SK-N-SH (cell line): Measurements from ENCODE around the gene IMMT. TPM values are rescaled to one million over a fixed set of nuclear protein-coding genes. Genes with fewer than 3 reads are reported as not detected.

Experiments
- CTCF ChIA-PET: fragments of 300-600, 350-600 bp; formaldehyde crosslinking; extraction: SDS; loops from one replicate; lab custom pipeline; 2021; lab: Yijun Ruan, JAX
- POLR2A ChIA-PET: fragments of 350-600 bp; sonication (Branson Sonifier 250); formaldehyde crosslinking; extraction: SDS; loops from one replicate; lab custom pipeline; 2020; ENCODE audit warnings: antibody characterized with exemption, inconsistent platforms; lab: Yijun Ruan, JAX
- DNase-seq: peaks from one replicate; pipeline ENCODE4 v3.0.0; 2012
- H2AFZ ChIP-seq: fragments of 200-600 bp; sonication (generic); 2 replicates; pipeline ENCODE4 v1.8.1; 2016; ENCODE audit warnings: antibody characterized with exemption, mild to moderate bottlenecking, low read depth
- H3F3A ChIP-seq: fragments of 200-600 bp; sonication (generic); replicated peaks from 2 replicates; pipeline ENCODE3; 2016; ENCODE audit warnings: antibody characterized with exemption, mild to moderate bottlenecking; ENCODE audit not compliant: insufficient read depth
- H3K27ac ChIP-seq, 2 experiments: fragments of 200-500 bp in 1 of 2; fragments of 200-600 bp in 1 of 2; sonication (Bioruptor generic) in 1 of 2; sonication (generic), shearing (Covaris generic) in 1 of 2; 2 replicates each; pipeline versions ENCODE4 v1.5.1 to v1.6.1; 2014 to 2016; ENCODE audit warnings: low read depth in 2 of 2, inconsistent platforms in 1 of 2, low read length in 1 of 2, mild to moderate bottlenecking in 1 of 2, mixed read lengths in 1 of 2
- H3K27me3 ChIP-seq: fragments of 200-600 bp; sonication (generic), shearing (Covaris generic); 2 replicates; pipeline ENCODE4 v1.6.1; 2016; ENCODE audit warnings: mixed run types; ENCODE audit not compliant: insufficient read depth
- H3K36me3 ChIP-seq, 2 experiments: fragments of 200-500 bp in 1 of 2; fragments of 200-600 bp in 1 of 2; sonication (Bioruptor generic) in 1 of 2; sonication (generic) in 1 of 2; replicated peaks in 1 of 2; 2 replicates each; pipeline versions ENCODE3 to v1.5.1; 2014 to 2016; ENCODE audit warnings: low read length in 1 of 2, mild to moderate bottlenecking in 1 of 2; ENCODE audit not compliant: insufficient read depth in 2 of 2, control insufficient read depth in 1 of 2
- H3K4me1 ChIP-seq, 2 experiments: fragments of 200-500 bp in 1 of 2; fragments of 200-600 bp in 1 of 2; sonication (Bioruptor generic) in 1 of 2; sonication (generic), shearing (Covaris generic) in 1 of 2; 2 replicates each; pipeline versions ENCODE4 v1.5.1 to v1.6.1; 2014 to 2016; ENCODE audit warnings: low read depth in 1 of 2, low read length in 1 of 2, mixed run types in 1 of 2; ENCODE audit not compliant: insufficient read depth in 2 of 2, control insufficient read depth in 1 of 2
- H3K4me2 ChIP-seq: fragments of 200-600 bp; sonication (generic), shearing (Covaris generic); 2 replicates; pipeline ENCODE4 v1.6.1; 2017; ENCODE audit warnings: mixed run types
- H3K4me3 ChIP-seq, 2 experiments: fragments of 200-500 bp in 1 of 2; fragments of 200-600 bp in 1 of 2; sonication (Bioruptor generic) in 1 of 2; sonication (generic), shearing (Covaris generic) in 1 of 2; 2 replicates each; pipeline versions ENCODE4 v1.5.1 to v1.8.1; 2014 to 2016; ENCODE audit warnings: low read depth in 2 of 2, inconsistent platforms in 1 of 2, low read length in 1 of 2, mild to moderate bottlenecking in 1 of 2, mixed read lengths in 1 of 2, moderate library complexity in 1 of 2
- H3K79me2 ChIP-seq: fragments of 200-600 bp; sonication (generic); 2 replicates; pipeline ENCODE4 v1.8.1; 2017; ENCODE audit warnings: mild to moderate bottlenecking; ENCODE audit not compliant: insufficient read depth
- H3K9ac ChIP-seq: fragments of 200-600 bp; sonication (generic); 2 replicates; pipeline ENCODE4 v1.6.1; 2017; ENCODE audit warnings: mixed run types
- H3K9me2 ChIP-seq: fragments of 200-600 bp; sonication (generic); 2 replicates; pipeline ENCODE4 v1.6.1; 2017; ENCODE audit warnings: mixed run types
- H3K9me3 ChIP-seq: fragments of 200-600 bp; sonication (generic); 2 replicates; pipeline ENCODE4 v1.6.1; 2017; ENCODE audit warnings: mixed run types, mild to moderate bottlenecking, moderate library complexity
- H4K20me1 ChIP-seq: fragments of 200-600 bp; sonication (generic); 2 replicates; pipeline ENCODE4 v1.6.1; 2017; ENCODE audit warnings: mild to moderate bottlenecking, mixed run types; ENCODE audit not compliant: insufficient read depth
- CHD2 ChIP-seq: fragments of 150-350 bp; IDR thresholded peaks from 2 replicates; pipeline ENCODE4 v1.6.1; 2018; ENCODE audit warnings: low read length; ENCODE audit not compliant: partially characterized antibody
- NFIC ChIP-seq: IDR thresholded peaks from 2 replicates; pipeline ENCODE4 v1.4.0; 2012; ENCODE audit warnings: borderline replicate concordance
- RCOR1 ChIP-seq: fragments of 150-350 bp; IDR thresholded peaks from 2 replicates; pipeline ENCODE4 v1.6.1; 2017; ENCODE audit warnings: antibody characterized with exemption, low read length
- RFX5 ChIP-seq: IDR thresholded peaks from 2 replicates; pipeline ENCODE4 v1.6.1; 2012; ENCODE audit warnings: mild to moderate bottlenecking, improper control_type of control experiment, low read length
- RXRA ChIP-seq: IDR thresholded peaks from 2 replicates; pipeline ENCODE4 v1.4.0; 2012; ENCODE audit warnings: low read depth, mild to moderate bottlenecking, borderline replicate concordance
- SIN3A ChIP-seq: IDR thresholded peaks from 2 replicates; pipeline ENCODE4 v1.6.1; 2012; ENCODE audit warnings: low read depth, mild to moderate bottlenecking, low read length, moderate library complexity, borderline replicate concordance
- SMC3 ChIP-seq: IDR thresholded peaks from 2 replicates; pipeline ENCODE4 v1.6.1; 2012; ENCODE audit warnings: low read depth, low read length, improper control_type of control experiment
- TAF1 ChIP-seq: IDR thresholded peaks from 2 replicates; pipeline ENCODE4 v1.6.1; 2012; ENCODE audit warnings: low read depth, mild to moderate bottlenecking, low read length, moderate library complexity, borderline replicate concordance
- TCF12 ChIP-seq: IDR thresholded peaks from 2 replicates; pipeline ENCODE4 v1.4.0; 2012
- TEAD4 ChIP-seq: IDR thresholded peaks from 2 replicates; pipeline ENCODE4 v1.4.0; 2012; ENCODE audit warnings: mild to moderate bottlenecking, borderline replicate concordance; ENCODE audit not compliant: insufficient read depth
- YY1 ChIP-seq: IDR thresholded peaks from 2 replicates; pipeline ENCODE4 v1.4.0; 2012; ENCODE audit warnings: low read depth, mild to moderate bottlenecking
- WGBS: methylation state at CpG from one replicate; pipeline ENCODE4 v1.1.6; 2017; ENCODE audit warnings: low lambda C conversion rate; 5-methylcytosine and 5-hydroxymethylcytosine counted together
- polyA plus RNA-seq, 3 experiments: library from polyadenylated mRNA; depleted of rRNA; stranded (reverse); fragments of >200 nt; gene quantifications; 2 replicates each; pipeline ENCODE4 v1.2.3, GENCODE V29; 2012
- TF ChIP-seq, protein P1 (sequence below): fragments of 150-350 bp; IDR thresholded peaks from 2 replicates; pipeline ENCODE4 v1.6.1; 2016; ENCODE audit warnings: mild to moderate bottlenecking, low read depth, low read length
- TF ChIP-seq, protein P2 (sequence below): IDR thresholded peaks from 2 replicates; pipeline ENCODE4 v1.6.1; 2012; ENCODE audit warnings: mild to moderate bottlenecking, low read depth, low read length, moderate library complexity
- TF ChIP-seq, protein P3 (sequence below): fragments of 150-350 bp; IDR thresholded peaks from 2 replicates; pipeline ENCODE4 v1.6.1; 2017; ENCODE audit warnings: antibody characterized with exemption, low read length, low read depth, borderline replicate concordance
- TF ChIP-seq, protein P4 (sequence below): IDR thresholded peaks from 2 replicates; pipeline ENCODE4; 2012
- TF ChIP-seq, protein P5 (sequence below): IDR thresholded peaks from 2 replicates; pipeline ENCODE4 v1.4.0; 2012; ENCODE audit warnings: low read depth, borderline replicate concordance

The IMMT gene
- polyA plus RNA-seq, 1 of the 3 experiments (the other 2 are of a cell fraction), result 36.3 TPM

DNA sequence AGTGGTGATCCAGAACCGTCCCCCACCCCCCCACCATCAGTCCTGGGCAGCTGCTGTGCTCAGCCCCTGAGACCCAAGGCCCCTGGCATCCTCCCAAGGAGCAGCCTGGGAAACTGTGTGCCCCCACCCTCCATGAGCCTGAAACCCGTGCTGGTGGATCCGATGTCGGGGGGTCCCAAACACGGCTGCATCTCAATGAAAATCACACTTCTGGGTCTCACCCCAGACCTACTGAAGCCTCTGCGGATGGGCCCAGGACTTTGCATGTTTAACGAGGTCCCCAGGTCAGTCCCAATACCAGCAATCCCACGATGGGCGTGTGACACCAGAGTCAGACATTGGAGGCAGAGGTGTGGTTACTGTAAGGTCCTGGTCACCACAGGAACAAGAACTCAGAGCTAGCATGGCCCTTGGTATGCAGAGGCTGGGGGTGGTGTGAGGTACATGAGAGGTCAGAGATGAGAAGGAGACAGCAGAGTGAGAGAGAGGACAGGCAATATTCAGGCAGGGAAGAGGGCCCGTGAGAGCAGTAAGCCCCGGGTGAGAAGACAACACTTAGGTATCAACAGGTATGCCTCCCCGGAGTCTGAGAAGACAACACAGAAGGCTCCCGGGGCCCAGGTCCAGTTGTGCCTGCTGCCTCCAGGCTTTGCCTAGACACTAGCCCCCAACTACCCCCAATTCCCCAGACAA is 36.6 kb upstream of the IMMT start:
- Histone ChIP-seq H3K4me3 (no peak overlapping the region), H3K79me2 (no peaks in the 10 kb centered on the region), H2AFZ (no peak overlapping the region), H3K9me3 (no peaks in the 10 kb centered on the region), H3K9me2 (no peaks in the 10 kb centered on the region), H3K4me2 (no peak overlapping the region), H3K36me3 (no peaks in the 10 kb centered on the region), H3K27ac (no peak overlapping the region), H4K20me1 (no peaks in the 10 kb centered on the region), H3K27me3 (no peaks in the 10 kb centered on the region), H3F3A (no peaks in the 10 kb centered on the region), H3K9ac (no peak overlapping the region), H3K4me1 (peaks cover 0 to 7% of the 10 kb centered on the region in 2 experiments; a peak in 1 of 4 replicates)
- DNase-seq, result no peak
- 80% methylated on average over 8 of the region's 13 CpGs for WGBS
- TF ChIP-seq, protein P1, sequence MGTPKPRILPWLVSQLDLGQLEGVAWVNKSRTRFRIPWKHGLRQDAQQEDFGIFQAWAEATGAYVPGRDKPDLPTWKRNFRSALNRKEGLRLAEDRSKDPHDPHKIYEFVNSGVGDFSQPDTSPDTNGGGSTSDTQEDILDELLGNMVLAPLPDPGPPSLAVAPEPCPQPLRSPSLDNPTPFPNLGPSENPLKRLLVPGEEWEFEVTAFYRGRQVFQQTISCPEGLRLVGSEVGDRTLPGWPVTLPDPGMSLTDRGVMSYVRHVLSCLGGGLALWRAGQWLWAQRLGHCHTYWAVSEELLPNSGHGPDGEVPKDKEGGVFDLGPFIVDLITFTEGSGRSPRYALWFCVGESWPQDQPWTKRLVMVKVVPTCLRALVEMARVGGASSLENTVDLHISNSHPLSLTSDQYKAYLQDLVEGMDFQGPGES, result no peak
- TF ChIP-seq RCOR1 (no peak), YY1 (no peak), NFIC (no peak), CHD2 (no peak)
- TF ChIP-seq, protein P2, sequence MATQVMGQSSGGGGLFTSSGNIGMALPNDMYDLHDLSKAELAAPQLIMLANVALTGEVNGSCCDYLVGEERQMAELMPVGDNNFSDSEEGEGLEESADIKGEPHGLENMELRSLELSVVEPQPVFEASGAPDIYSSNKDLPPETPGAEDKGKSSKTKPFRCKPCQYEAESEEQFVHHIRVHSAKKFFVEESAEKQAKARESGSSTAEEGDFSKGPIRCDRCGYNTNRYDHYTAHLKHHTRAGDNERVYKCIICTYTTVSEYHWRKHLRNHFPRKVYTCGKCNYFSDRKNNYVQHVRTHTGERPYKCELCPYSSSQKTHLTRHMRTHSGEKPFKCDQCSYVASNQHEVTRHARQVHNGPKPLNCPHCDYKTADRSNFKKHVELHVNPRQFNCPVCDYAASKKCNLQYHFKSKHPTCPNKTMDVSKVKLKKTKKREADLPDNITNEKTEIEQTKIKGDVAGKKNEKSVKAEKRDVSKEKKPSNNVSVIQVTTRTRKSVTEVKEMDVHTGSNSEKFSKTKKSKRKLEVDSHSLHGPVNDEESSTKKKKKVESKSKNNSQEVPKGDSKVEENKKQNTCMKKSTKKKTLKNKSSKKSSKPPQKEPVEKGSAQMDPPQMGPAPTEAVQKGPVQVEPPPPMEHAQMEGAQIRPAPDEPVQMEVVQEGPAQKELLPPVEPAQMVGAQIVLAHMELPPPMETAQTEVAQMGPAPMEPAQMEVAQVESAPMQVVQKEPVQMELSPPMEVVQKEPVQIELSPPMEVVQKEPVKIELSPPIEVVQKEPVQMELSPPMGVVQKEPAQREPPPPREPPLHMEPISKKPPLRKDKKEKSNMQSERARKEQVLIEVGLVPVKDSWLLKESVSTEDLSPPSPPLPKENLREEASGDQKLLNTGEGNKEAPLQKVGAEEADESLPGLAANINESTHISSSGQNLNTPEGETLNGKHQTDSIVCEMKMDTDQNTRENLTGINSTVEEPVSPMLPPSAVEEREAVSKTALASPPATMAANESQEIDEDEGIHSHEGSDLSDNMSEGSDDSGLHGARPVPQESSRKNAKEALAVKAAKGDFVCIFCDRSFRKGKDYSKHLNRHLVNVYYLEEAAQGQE, result no peak
- TF ChIP-seq, protein P3, sequence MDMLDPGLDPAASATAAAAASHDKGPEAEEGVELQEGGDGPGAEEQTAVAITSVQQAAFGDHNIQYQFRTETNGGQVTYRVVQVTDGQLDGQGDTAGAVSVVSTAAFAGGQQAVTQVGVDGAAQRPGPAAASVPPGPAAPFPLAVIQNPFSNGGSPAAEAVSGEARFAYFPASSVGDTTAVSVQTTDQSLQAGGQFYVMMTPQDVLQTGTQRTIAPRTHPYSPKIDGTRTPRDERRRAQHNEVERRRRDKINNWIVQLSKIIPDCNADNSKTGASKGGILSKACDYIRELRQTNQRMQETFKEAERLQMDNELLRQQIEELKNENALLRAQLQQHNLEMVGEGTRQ, result no peak
- ChIA-PET POLR2A (no interaction called here), CTCF (interaction anchor here (2.2 kb wide), 1 partner anchor 11 kb away, joined by 10 read pairs; no protein-coding TSS in a partner anchor)

DNA sequence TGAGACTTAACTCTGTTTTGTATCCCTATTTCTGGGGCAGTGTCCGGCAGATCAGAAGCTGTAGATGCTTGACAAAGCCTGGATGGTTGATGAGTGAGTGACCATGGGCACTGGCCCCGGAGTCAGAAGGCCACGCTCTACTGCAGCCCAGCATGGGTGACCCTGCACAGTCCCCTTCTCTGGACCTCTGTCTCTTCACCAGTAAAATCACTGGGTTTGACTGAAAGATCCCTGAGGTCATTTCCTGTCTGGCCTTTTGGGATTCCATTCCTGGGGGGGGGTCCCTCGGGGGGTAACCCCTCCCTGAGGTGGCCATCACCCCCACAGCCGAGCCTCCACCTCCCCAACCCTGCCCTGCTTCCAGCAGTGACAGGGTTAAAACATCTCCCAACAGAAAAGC is 35.7 kb upstream of the IMMT start:
- no peak overlapping the region for H3K4me3 ChIP-seq
- H3K36me3 ChIP-seq, result no peaks in the 10 kb centered on the region
- no peak overlapping the region for H3K27ac ChIP-seq
- peaks cover 0 to 7% of the 10 kb centered on the region in 2 experiments; a peak in 1 of 4 replicates for H3K4me1 ChIP-seq
- no peaks in the 10 kb centered on the region for H3K79me2 ChIP-seq
- no peak overlapping the region for H3K4me2 ChIP-seq
- no peaks in the 10 kb centered on the region for H3F3A ChIP-seq
- H3K27me3 ChIP-seq, result no peaks in the 10 kb centered on the region
- H3K9me3 ChIP-seq, result no peaks in the 10 kb centered on the region
- no peaks in the 10 kb centered on the region for H4K20me1 ChIP-seq
- ChIA-PET POLR2A (interaction anchor here (0.6 kb wide), 1 partner anchor 69 kb away, joined by 6 read pairs; no protein-coding TSS in a partner anchor), CTCF (interaction anchor here (2.6 kb wide), 1 partner anchor 10 kb away, joined by 13 read pairs; no protein-coding TSS in a partner anchor)
- WGBS, result 88% methylated on average over 3 of the region's 5 CpGs
- H2AFZ ChIP-seq, result no peak overlapping the region
- no peak overlapping the region for H3K9ac ChIP-seq
- H3K9me2 ChIP-seq, result no peaks in the 10 kb centered on the region
- no peak for DNase-seq
- TF ChIP-seq, protein P4, sequence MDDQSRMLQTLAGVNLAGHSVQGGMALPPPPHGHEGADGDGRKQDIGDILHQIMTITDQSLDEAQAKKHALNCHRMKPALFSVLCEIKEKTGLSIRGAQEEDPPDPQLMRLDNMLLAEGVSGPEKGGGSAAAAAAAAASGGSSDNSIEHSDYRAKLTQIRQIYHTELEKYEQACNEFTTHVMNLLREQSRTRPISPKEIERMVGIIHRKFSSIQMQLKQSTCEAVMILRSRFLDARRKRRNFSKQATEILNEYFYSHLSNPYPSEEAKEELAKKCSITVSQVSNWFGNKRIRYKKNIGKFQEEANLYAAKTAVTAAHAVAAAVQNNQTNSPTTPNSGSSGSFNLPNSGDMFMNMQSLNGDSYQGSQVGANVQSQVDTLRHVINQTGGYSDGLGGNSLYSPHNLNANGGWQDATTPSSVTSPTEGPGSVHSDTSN, result no peak
- no peak for TF ChIP-seq TEAD4
- no peak for TF ChIP-seq SMC3
- TF ChIP-seq RXRA, result no peak
- TF ChIP-seq, protein P5, sequence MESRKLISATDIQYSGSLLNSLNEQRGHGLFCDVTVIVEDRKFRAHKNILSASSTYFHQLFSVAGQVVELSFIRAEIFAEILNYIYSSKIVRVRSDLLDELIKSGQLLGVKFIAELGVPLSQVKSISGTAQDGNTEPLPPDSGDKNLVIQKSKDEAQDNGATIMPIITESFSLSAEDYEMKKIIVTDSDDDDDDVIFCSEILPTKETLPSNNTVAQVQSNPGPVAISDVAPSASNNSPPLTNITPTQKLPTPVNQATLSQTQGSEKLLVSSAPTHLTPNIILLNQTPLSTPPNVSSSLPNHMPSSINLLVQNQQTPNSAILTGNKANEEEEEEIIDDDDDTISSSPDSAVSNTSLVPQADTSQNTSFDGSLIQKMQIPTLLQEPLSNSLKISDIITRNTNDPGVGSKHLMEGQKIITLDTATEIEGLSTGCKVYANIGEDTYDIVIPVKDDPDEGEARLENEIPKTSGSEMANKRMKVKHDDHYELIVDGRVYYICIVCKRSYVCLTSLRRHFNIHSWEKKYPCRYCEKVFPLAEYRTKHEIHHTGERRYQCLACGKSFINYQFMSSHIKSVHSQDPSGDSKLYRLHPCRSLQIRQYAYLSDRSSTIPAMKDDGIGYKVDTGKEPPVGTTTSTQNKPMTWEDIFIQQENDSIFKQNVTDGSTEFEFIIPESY, result no peak
- TF ChIP-seq, protein P3, result no peak
- no peak for TF ChIP-seq TAF1
- TF ChIP-seq SIN3A, result no peak
- TF ChIP-seq RFX5, result no peak
- TF ChIP-seq TCF12, result no peak
